GM23338 (cell line): Measurements from ENCODE around the gene TNNC1.

Source experiments
- CREB1 ChIP-seq: fragments of 250-450 bp; sonication (Bioruptor Pico); IDR thresholded peaks from 2 replicates; pipeline ENCODE4 v1.5.0; 2020; ENCODE audit warnings: low read depth, mild to moderate bottlenecking, moderate library complexity
- CTCF ChIP-seq, 2 experiments: fragments of 200-600 bp in 1 of 2; sonication (generic) in 1 of 2; conservative IDR thresholded peaks; 2 replicates each; pipeline versions ENCODE4 v1.5.1 to v1.6.1; 2016 to 2017; ENCODE audit warnings: antibody characterized with exemption in 2 of 2, low read depth in 2 of 2, mild to moderate bottlenecking in 2 of 2, moderate library complexity in 1 of 2
- NANOG ChIP-seq: IDR thresholded peaks from 2 replicates; pipeline ENCODE4 v1.6.1; 2016; ENCODE audit warnings: antibody characterized with exemption, borderline replicate concordance
- REST ChIP-seq: IDR thresholded peaks from one replicate; pipeline ENCODE4 v1.6.1; 2018; ENCODE audit warnings: antibody characterized with exemption; ENCODE audit not compliant: unreplicated experiment

GRCh38 chr3:52477076-52477795 lies 23.4 kb upstream of the TNNC1 start:
- TF ChIP-seq CTCF (conservative IDR thresholded peaks at IDR 0.05; ENCODE audit: low read depth in 2 of 2): no peak
- no peak for TF ChIP-seq REST
- no peak for TF ChIP-seq CREB1 (CRISPR knock-in tag)
- TF ChIP-seq NANOG: no peak
